Esophagus squamous epithelium (tissue), 5 donors: ENCODE data around the gene PRKN. TPM values are rescaled to one million over a fixed set of nuclear protein-coding genes. Genes with fewer than 3 reads are reported as not detected.

Experiments used
- DNase-seq: peaks from one replicate; lab custom pipeline; 2025; lab: John Stamatoyannopoulos, UW
- H3K27ac ChIP-seq, 4 donors: fragments of 200-600 bp; sonication (generic); one replicate each; pipeline ENCODE4 v1.5.1; 2016 to 2019; ENCODE audit warnings: mild to moderate bottlenecking in 1 of 4
- H3K27me3 ChIP-seq, 4 donors: fragments of 200-600 bp; sonication (generic); 1 replicate in 3 of 4; 2 replicates in 1 of 4; pipeline versions ENCODE4 v1.5.1 to v1.6.0; 2017 to 2021; ENCODE audit warnings: antibody characterized with exemption in 1 of 4
- H3K36me3 ChIP-seq, 3 donors: fragments of 200-600 bp; sonication (generic); one replicate each; pipeline ENCODE4 v1.5.1; 2016 to 2019
- H3K4me1 ChIP-seq, 3 donors: fragments of 200-600 bp; sonication (generic); one replicate each; pipeline ENCODE4 v1.5.1; 2017 to 2019
- H3K4me3 ChIP-seq, 4 donors: fragments of 200-600 bp; sonication (generic); 1 replicate in 3 of 4; 2 replicates in 1 of 4; pipeline ENCODE4 v1.5.1; 2016 to 2019; ENCODE audit warnings: mild to moderate bottlenecking in 2 of 4, moderate library complexity in 1 of 4
- H3K9me3 ChIP-seq, 3 donors: fragments of 200-600 bp; sonication (generic); one replicate each; pipeline ENCODE4 v1.5.1; 2016 to 2019
- POLR2A ChIP-seq, 4 donors: fragments of 450-650 bp; IDR thresholded peaks; one replicate each; pipeline ENCODE4 v1.6.1; 2017; ENCODE audit warnings: antibody characterized with exemption in 4 of 4, mild to moderate bottlenecking in 4 of 4, moderate library complexity in 3 of 4
- whole genome bisulfite sequencing, 2 donors: methylation state at CpG; one replicate each; pipeline ENCODE4 v1.1.5; 2018; 5-methylcytosine and 5-hydroxymethylcytosine counted together
- intact Hi-C: fragments of 100-400 bp; cut with DNase I; formaldehyde crosslinking; loops from one replicate; pipeline ENCODE4 v1.15.0; 2022
- total RNA-seq, 4 donors: library from RNA; depleted of rRNA; stranded (reverse); fragments of >200 nt; gene quantifications; one replicate each; pipeline ENCODE4 v1.1.0, GENCODE V29; 2016
- TF ChIP-seq, protein P1 (sequence below), 6 experiments: fragments of 450-650 bp in 4 of 6; fragments of 200-600 bp in 2 of 6; sonication (generic) in 2 of 6; IDR thresholded peaks; one replicate each; pipeline ENCODE4 v1.5.1; 2016 to 2019; ENCODE audit warnings: antibody characterized with exemption in 6 of 6, mild to moderate bottlenecking in 4 of 6, moderate library complexity in 4 of 6
- donor health status: DM: yes; HTN: yes; CAD: no.

PRKN gene
- total RNA-seq, 4 donors from 2014 or later, result 0.70 to 5.5 (median 2.2) TPM

GRCh38 chr6:161921602-161922395, 805.8 kb downstream of the PRKN start:
- TF ChIP-seq, protein P1, sequence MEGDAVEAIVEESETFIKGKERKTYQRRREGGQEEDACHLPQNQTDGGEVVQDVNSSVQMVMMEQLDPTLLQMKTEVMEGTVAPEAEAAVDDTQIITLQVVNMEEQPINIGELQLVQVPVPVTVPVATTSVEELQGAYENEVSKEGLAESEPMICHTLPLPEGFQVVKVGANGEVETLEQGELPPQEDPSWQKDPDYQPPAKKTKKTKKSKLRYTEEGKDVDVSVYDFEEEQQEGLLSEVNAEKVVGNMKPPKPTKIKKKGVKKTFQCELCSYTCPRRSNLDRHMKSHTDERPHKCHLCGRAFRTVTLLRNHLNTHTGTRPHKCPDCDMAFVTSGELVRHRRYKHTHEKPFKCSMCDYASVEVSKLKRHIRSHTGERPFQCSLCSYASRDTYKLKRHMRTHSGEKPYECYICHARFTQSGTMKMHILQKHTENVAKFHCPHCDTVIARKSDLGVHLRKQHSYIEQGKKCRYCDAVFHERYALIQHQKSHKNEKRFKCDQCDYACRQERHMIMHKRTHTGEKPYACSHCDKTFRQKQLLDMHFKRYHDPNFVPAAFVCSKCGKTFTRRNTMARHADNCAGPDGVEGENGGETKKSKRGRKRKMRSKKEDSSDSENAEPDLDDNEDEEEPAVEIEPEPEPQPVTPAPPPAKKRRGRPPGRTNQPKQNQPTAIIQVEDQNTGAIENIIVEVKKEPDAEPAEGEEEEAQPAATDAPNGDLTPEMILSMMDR (IDR thresholded peaks at IDR 0.05), result no peak
- no peak for TF ChIP-seq POLR2A (IDR thresholded peaks at IDR 0.05)
- no peak for DNase-seq
- no peaks in the 10 kb centered on the region for H3K9me3 ChIP-seq
- H3K27me3 ChIP-seq, result no peaks in the 10 kb centered on the region
- 38 to 45% methylated on average over 3 of the region's 3 CpGs for WGBS, 2 donors
- H3K27ac ChIP-seq, result no peak overlapping the region
- H3K4me3 ChIP-seq, result no peak overlapping the region
- intact Hi-C loops, result no loop called here
- H3K36me3 ChIP-seq, result no peaks in the 10 kb centered on the region
- H3K4me1 ChIP-seq, result peaks cover 0 to 10% (median 0%) of the 10 kb centered on the region in 3 donors

DNA sequence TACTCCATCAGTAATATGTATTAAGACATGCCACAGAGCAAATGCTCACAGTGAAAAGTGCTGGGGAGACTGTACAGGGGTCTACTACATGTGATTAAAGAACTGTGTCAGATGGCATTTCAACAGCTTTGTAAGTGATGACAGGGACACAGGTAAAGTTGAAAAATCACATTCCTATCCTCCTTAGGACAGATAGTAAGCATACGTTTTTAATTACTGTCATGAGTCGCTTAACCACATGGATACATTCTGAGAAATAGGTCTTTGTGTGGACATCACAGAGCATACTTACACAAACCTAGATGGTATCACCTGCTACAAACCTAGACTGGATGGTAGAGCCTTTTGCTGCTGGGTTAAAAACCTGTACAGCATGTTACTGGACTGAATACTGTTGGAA, 807.9 kb downstream of the PRKN start:
- no peaks in the 10 kb centered on the region for H3K36me3 ChIP-seq
- no peak for DNase-seq
- no peaks in the 10 kb centered on the region for H3K27me3 ChIP-seq
- 50 to 77% methylated on average over 2 of the region's 2 CpGs for WGBS, 2 donors
- peaks cover 0 to 10% (median 0%) of the 10 kb centered on the region in 3 donors for H3K4me1 ChIP-seq
- no peak overlapping the region for H3K4me3 ChIP-seq
- no peak overlapping the region for H3K27ac ChIP-seq
- no peak for TF ChIP-seq POLR2A (IDR thresholded peaks at IDR 0.05)
- TF ChIP-seq, protein P1 (IDR thresholded peaks at IDR 0.05), result no peak
- no peaks in the 10 kb centered on the region for H3K9me3 ChIP-seq
- intact Hi-C loops, result no loop called here

GRCh38 chr6:161918628-161919205, 808.8 kb downstream of the PRKN start:
- DNase-seq, result no peak
- TF ChIP-seq, protein P1 (IDR thresholded peaks at IDR 0.05), result no peak
- TF ChIP-seq POLR2A (IDR thresholded peaks at IDR 0.05), result no peak
- Histone ChIP-seq H3K4me3 (no peak overlapping the region), H3K27ac (no peak overlapping the region), H3K4me1 (peaks cover 0 to 10% (median 0%) of the 10 kb centered on the region in 3 donors), H3K27me3 (no peaks in the 10 kb centered on the region), H3K36me3 (no peaks in the 10 kb centered on the region), H3K9me3 (no peaks in the 10 kb centered on the region)
- 67 to 74% methylated on average over 15 of the region's 15 CpGs for WGBS, 2 donors
- intact Hi-C loops, result no loop called here

DNA sequence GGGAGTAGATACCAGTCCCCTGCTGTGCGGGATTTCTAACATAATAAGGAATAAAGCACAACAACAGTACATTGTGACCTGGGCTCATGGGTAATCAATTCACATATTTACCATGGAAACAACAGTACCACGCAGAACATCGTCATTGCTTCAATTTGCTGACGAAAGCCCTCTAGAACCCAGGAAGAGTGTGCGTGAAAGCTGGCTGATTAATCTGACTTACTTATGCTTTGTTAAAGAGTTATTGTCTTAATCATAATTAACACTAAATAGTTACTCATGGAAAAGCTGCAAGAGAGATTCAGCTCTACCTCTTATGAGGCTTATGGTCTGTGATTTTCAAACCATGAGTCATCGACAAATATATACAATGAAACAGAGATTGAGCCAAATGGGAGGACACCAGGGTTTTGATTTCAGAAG, 809.4 kb downstream of the PRKN start:
- Histone ChIP-seq H3K36me3 (no peaks in the 10 kb centered on the region), H3K27me3 (no peaks in the 10 kb centered on the region), H3K27ac (no peak overlapping the region), H3K4me1 (peaks cover 0 to 10% (median 0%) of the 10 kb centered on the region in 3 donors), H3K9me3 (no peaks in the 10 kb centered on the region), H3K4me3 (no peak overlapping the region)
- TF ChIP-seq POLR2A (IDR thresholded peaks at IDR 0.05), result no peak
- TF ChIP-seq, protein P1 (IDR thresholded peaks at IDR 0.05), result no peak
- WGBS, 2 donors, result 59 to 60% methylated on average over 6 of the region's 6 CpGs
- no peak for DNase-seq
- intact Hi-C loops, result no loop called here

GRCh38 chr6:161917645-161918044, 809.9 kb downstream of the PRKN start:
- H3K4me3 ChIP-seq, result no peak overlapping the region

More at GRCh38 chr6:161917645-161918044, 809.9 kb downstream of the PRKN start:
- no peak for DNase-seq
- H3K9me3 ChIP-seq, result no peaks in the 10 kb centered on the region
- H3K36me3 ChIP-seq, result no peaks in the 10 kb centered on the region
- intact Hi-C loops, result no loop called here
- TF ChIP-seq POLR2A (IDR thresholded peaks at IDR 0.05), result no peak
- TF ChIP-seq, protein P1 (IDR thresholded peaks at IDR 0.05), result peak in 1 of 6 experiments; percentile 17
- no peaks in the 10 kb centered on the region for H3K27me3 ChIP-seq
- H3K27ac ChIP-seq, result no peak overlapping the region
- H3K4me1 ChIP-seq, result peaks cover 0 to 6% (median 0%) of the 10 kb centered on the region in 3 donors
- 53 to 67% methylated on average over 4 of the region's 4 CpGs for WGBS, 2 donors
